Right lobe of liver (tissue), 6 donors: ENCODE data around the gene VAMP3. TPM values are rescaled to one million over a fixed set of nuclear protein-coding genes. Genes with fewer than 3 reads are reported as not detected.

Experiments used
- ATAC-seq, 4 donors: fragments of 200-7000 bp; cut with Tn5 transposase; one replicate each; pipeline ENCODE4 v1.9.1; 2020; ENCODE audit warnings: mild to moderate bottlenecking in 4 of 4, moderate library complexity in 4 of 4
- DNase-seq, 3 donors: peaks; one replicate each; pipeline ENCODE4 v3.0.0-alpha.2; 2020
- H3K27ac ChIP-seq, 3 donors: fragments of 200-600 bp; one replicate each; pipeline ENCODE4 v1.8.0; 2022
- H3K27me3 ChIP-seq, 2 donors: fragments of 200-600 bp; one replicate each; pipeline ENCODE4 v1.8.0; 2022
- H3K36me3 ChIP-seq, 4 donors: fragments of 200-600 bp; sonication (generic) in 1 of 4; one replicate each; pipeline versions ENCODE4 v1.5.1 to v1.8.0; 2017 to 2022; ENCODE audit warnings: control low read depth in 1 of 4
- H3K4me1 ChIP-seq, 4 donors: fragments of 200-600 bp; sonication (generic) in 1 of 4; one replicate each; pipeline versions ENCODE4 v1.5.1 to v1.8.0; 2017 to 2022; ENCODE audit warnings: control low read depth in 1 of 4
- H3K4me3 ChIP-seq, 3 donors: fragments of 200-600 bp; one replicate each; pipeline ENCODE4 v1.8.0; 2022
- H3K9me3 ChIP-seq, 4 donors: fragments of 200-600 bp; sonication (generic) in 1 of 4; one replicate each; pipeline versions ENCODE4 v1.5.1 to v1.8.0; 2017 to 2022; ENCODE audit warnings: control low read depth in 1 of 4
- POLR2A ChIP-seq: fragments of 450-650 bp; IDR thresholded peaks from one replicate; pipeline ENCODE4 v1.6.1; 2017; ENCODE audit warnings: antibody characterized with exemption, mild to moderate bottlenecking
- WGBS: methylation state at CpG from one replicate; pipeline ENCODE4 v1.1.6; 2018; ENCODE audit warnings: low coverage, low lambda C conversion rate; ENCODE audit not compliant: insufficient coverage; ENCODE audit errors: missing lambda C conversion rate; 5-methylcytosine and 5-hydroxymethylcytosine counted together
- intact Hi-C, 2 donors: fragments of 100-400 bp; cut with DNase I; formaldehyde crosslinking; loops; one replicate each; pipeline versions ENCODE4 v1.11.2 to v1.14.1; 2022
- total RNA-seq, 6 experiments: library from RNA; depleted of rRNA in 2 of 6; stranded (reverse); fragments of >200 nt in 2 of 6; fragmentation: NEBNext Ultra II Directional in 3 of 6; extraction: Animal tissue kit (Norgen Biotek cat#: 25700) in 3 of 6; gene quantifications; one replicate each; pipeline versions ENCODE4 v1.1.0 to v1.2.4, GENCODE V29; 2016 to 2023
- TF ChIP-seq, protein P1 (sequence below), 4 donors: fragments of 200-600 bp in 3 of 4; fragments of 450-650 bp in 1 of 4; IDR thresholded peaks; one replicate each; pipeline versions ENCODE4 v1.5.1 to v1.8.0; 2016 to 2022; ENCODE audit warnings: antibody characterized with exemption in 4 of 4, mild to moderate bottlenecking in 2 of 4
- donor health status: DM: no; HTN: yes; CAD: no.
- donor health status: DM: no; HTN: no; CAD: no.
- donor health status: DM: no; HTN: no; CAD: no.
- donor health status: DM: no; HTN: yes; CAD: no.
- donor health status: DM: no; HTN: yes; CAD: no.

VAMP3 gene
- total RNA-seq, 6 experiments from 2014 or later: 28.2 to 39.9 (median 31.7) TPM

DNA sequence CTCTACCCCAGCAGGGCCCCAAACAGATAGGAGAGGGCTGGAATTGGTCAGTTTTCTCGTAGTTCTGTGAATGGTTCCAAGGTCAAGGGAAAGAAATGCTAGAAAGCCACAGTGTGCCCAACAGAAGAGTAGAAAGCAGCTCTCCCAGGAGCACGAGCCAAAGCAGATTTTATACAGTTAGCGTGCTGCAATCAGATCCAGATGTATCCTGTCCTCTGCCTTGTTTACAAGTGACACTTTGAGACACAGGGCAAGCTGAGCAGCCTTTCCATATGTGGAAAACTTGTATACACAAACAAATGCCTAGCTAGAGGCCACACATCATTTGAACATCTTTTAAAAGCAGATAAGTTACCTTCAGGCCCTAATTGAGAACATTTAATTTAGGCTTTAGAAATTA lies 6.5 kb downstream of the VAMP3 start:
- no peak for ATAC-seq
- no peak overlapping the region for H3K4me3 ChIP-seq
- TF ChIP-seq, protein P1, sequence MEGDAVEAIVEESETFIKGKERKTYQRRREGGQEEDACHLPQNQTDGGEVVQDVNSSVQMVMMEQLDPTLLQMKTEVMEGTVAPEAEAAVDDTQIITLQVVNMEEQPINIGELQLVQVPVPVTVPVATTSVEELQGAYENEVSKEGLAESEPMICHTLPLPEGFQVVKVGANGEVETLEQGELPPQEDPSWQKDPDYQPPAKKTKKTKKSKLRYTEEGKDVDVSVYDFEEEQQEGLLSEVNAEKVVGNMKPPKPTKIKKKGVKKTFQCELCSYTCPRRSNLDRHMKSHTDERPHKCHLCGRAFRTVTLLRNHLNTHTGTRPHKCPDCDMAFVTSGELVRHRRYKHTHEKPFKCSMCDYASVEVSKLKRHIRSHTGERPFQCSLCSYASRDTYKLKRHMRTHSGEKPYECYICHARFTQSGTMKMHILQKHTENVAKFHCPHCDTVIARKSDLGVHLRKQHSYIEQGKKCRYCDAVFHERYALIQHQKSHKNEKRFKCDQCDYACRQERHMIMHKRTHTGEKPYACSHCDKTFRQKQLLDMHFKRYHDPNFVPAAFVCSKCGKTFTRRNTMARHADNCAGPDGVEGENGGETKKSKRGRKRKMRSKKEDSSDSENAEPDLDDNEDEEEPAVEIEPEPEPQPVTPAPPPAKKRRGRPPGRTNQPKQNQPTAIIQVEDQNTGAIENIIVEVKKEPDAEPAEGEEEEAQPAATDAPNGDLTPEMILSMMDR (IDR thresholded peaks at IDR 0.05): no peak
- TF ChIP-seq POLR2A: no peak
- no peak for DNase-seq
- H3K4me1 ChIP-seq: peaks cover 0 to 11% (median 0%) of the 10 kb centered on the region in 4 donors
- intact Hi-C loops: no loop called here
- WGBS: 79% methylated on average over 3 of the region's 3 CpGs
- peaks cover 0 to 33% (median 5%) of the 10 kb centered on the region in 4 donors for H3K36me3 ChIP-seq
- no peaks in the 10 kb centered on the region for H3K27me3 ChIP-seq
- H3K9me3 ChIP-seq: no peaks in the 10 kb centered on the region
- H3K27ac ChIP-seq: no peak overlapping the region

DNA sequence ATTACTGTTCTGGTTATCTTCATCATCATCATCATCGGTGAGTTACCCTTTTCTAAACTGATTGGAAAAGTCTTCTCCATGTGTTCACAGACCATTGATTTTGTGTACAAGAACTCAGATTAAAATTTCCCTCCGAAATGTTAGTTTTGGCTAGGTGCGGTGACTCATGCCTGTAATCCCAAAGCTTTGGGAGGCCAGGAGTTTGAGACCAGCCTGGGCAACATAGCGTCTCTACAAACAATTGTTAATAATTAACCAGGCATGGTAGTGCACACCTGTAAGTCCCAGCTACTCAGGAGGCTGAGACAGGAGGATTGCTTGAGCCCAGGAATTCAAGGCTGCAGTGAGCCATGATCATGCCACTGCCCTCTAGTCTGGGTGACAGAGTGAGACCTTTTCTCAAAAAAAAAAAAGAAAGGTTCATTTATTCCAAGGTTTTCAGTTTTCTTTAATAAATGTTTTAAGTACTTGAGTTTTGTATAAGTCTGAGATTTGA lies 7.1 kb downstream of the VAMP3 start:
- no peaks in the 10 kb centered on the region for H3K27me3 ChIP-seq
- no peak overlapping the region for H3K27ac ChIP-seq
- intact Hi-C loops: no loop called here
- no peak overlapping the region for H3K4me3 ChIP-seq
- ATAC-seq: peak in 3 of 4 donors; percentile 37 to 71 (median 64)
- DNase-seq: no peak
- H3K9me3 ChIP-seq: no peaks in the 10 kb centered on the region
- WGBS: 41% methylated on average over 4 of the region's 4 CpGs
- peaks cover 0 to 10% (median 3%) of the 10 kb centered on the region in 4 donors for H3K4me1 ChIP-seq
- TF ChIP-seq, protein P1 (IDR thresholded peaks at IDR 0.05): no peak
- no peak for TF ChIP-seq POLR2A
- H3K36me3 ChIP-seq: peaks cover 0 to 33% (median 5%) of the 10 kb centered on the region in 4 donors

- Histone ChIP-seq H3K9me3 (no peaks in the 10 kb centered on the region), H3K27me3 (no peaks in the 10 kb centered on the region), H3K4me1 (peaks cover 0 to 19% (median 3%) of the 10 kb centered on the region in 4 donors), H3K4me3 (no peak overlapping the region), H3K27ac (no peak overlapping the region), H3K36me3 (peaks cover 0 to 33% (median 4%) of the 10 kb centered on the region in 4 donors)
- WGBS: 93% methylated on average over 7 of the region's 9 CpGs
- TF ChIP-seq POLR2A: no peak
- TF ChIP-seq, protein P1 (IDR thresholded peaks at IDR 0.05): no peak
- no peak for DNase-seq
- intact Hi-C loops: no loop called here
- no peak for ATAC-seq
These were observed 9.9 kb downstream of the VAMP3 start for GRCh38 chr1:7780976-7781375.

- intact Hi-C loops: no loop called here
- Histone ChIP-seq H3K27me3 (no peaks in the 10 kb centered on the region), H3K36me3 (peaks cover 0 to 33% (median 4%) of the 10 kb centered on the region in 4 donors), H3K4me3 (no peak overlapping the region), H3K4me1 (peaks cover 0 to 19% (median 3%) of the 10 kb centered on the region in 4 donors), H3K27ac (no peak overlapping the region), H3K9me3 (no peaks in the 10 kb centered on the region)
- TF ChIP-seq POLR2A: no peak
- TF ChIP-seq, protein P1 (IDR thresholded peaks at IDR 0.05): no peak
- 45% methylated on average over 7 of the region's 7 CpGs for WGBS
- DNase-seq (no peak), ATAC-seq (no peak)
These were observed 10.4 kb downstream of the VAMP3 start for GRCh38 chr1:7781501-7781900.
